ENCODE measurements around the gene BLCAP.

DNA sequence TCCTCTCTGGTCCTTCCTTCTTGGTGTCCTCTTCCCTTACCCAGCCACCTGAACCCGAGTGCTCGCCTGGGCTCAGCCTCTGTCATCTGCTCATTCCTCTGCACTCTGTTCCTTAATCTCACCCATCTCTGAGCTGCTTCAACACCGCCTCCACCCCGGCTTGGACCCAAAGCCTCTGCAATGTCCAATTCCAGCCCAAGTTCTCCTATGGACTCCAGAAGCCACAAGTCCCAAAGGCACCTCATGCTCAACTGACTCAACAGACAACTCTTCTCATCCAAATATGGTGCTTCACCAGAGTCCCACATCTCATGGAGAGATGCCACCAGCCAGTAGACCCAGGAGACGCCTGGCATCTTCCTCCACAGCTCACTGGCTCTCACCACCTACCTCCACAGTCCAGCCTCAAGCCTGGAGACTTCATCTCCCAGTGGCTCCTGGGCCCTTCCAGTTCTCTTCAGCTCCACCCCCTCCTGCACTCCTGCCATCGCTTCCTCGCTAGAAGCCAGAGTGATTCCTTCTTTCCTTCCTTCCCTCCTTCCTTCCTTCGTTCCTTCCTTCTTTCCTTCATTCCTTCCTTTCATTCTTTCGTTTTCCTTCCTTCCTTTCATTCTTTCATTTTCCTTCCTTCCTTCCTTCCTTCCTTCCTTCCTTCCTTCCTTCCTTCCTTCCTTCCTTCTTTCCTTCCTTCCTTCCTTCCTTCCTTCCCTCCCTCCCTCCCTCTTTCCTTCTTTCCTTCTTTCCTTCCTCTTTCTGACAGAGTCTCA, 47.6 kb downstream of the BLCAP start:
- TF ChIP-seq, protein P1, sequence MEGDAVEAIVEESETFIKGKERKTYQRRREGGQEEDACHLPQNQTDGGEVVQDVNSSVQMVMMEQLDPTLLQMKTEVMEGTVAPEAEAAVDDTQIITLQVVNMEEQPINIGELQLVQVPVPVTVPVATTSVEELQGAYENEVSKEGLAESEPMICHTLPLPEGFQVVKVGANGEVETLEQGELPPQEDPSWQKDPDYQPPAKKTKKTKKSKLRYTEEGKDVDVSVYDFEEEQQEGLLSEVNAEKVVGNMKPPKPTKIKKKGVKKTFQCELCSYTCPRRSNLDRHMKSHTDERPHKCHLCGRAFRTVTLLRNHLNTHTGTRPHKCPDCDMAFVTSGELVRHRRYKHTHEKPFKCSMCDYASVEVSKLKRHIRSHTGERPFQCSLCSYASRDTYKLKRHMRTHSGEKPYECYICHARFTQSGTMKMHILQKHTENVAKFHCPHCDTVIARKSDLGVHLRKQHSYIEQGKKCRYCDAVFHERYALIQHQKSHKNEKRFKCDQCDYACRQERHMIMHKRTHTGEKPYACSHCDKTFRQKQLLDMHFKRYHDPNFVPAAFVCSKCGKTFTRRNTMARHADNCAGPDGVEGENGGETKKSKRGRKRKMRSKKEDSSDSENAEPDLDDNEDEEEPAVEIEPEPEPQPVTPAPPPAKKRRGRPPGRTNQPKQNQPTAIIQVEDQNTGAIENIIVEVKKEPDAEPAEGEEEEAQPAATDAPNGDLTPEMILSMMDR (IDR thresholded peaks at IDR 0.05), result no peak
- no peak for TF ChIP-seq POLR2A (IDR thresholded peaks at IDR 0.05)

Data from lower leg skin (tissue), 3 donors.